Myocyte (in vitro differentiated cells): ENCODE results near the gene PTMA. TPM values are rescaled to one million over a fixed set of nuclear protein-coding genes. Genes with fewer than 3 reads are reported as not detected.
A peak's percentile ranks its signal among the peaks of the same experiment; 100 is the strongest.

Experiments
- DNase-seq: peaks from one replicate; pipeline ENCODE4 v3.0.0-alpha.2; 2012; ENCODE audit warnings: low read depth
- total RNA-seq: library from RNA; depleted of rRNA; stranded (reverse); fragments of >200 nt; gene quantifications from 2 replicates; pipeline ENCODE4 v1.2.3, GENCODE V29; 2014

The PTMA gene
- total RNA-seq, 1 donor from 2014 or later = 313 TPM

DNA sequence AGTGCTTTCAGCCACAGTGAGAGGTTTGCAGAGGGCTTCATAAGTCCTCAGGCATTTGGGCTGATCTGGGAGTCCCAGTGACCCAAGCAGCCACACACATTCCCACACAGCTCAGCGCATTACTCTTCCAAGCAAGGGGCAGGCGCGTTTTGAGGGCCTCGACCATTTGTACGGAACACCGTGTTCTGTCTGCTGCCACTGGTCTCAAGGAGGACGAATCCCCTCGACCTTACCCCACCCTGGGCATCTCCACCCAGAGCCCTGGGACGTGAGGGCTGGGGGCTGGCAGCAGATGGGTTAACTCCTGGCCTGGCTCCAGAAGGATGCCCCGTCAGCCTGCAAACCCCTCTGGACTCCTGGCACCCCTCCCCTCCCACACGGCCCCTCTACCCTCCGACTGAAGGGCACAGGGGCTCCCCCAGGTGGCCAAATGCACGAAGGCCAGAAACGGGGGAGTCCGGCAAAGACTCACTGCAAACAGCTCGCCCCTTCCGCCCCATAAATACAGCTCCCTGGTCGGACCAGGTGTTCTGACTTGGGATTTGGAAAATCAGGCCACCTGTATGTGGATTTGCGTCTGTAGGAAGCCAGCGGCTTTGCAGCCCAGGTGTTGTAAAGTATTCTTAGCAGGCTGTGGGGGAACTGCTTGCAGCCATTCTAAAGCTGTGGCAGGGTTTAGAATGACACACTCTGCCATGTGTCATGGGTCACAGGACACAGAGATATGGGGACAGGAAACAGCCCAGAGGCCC is 33.6 kb upstream of the PTMA start:
- DNase-seq = peak; percentile 91

DNA sequence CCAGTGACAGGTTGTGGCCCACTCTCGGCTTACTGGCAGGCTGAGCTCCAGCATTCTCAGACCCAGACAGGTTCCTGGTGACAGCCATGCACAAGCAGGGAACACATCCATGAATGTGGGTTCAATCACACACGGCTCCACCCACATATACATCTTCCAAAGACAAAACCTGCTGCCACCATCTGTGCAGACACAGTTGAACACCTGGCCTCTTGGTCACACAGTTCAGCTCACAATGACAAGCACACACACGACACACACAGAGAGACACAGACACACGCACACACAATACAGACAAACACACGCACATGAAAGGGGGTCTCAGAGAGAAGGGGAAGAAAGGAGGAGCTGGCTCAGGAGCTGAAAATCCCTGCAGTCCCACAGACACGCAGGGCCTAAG is 32.1 kb upstream of the PTMA start:
- DNase-seq = no peak

DNA sequence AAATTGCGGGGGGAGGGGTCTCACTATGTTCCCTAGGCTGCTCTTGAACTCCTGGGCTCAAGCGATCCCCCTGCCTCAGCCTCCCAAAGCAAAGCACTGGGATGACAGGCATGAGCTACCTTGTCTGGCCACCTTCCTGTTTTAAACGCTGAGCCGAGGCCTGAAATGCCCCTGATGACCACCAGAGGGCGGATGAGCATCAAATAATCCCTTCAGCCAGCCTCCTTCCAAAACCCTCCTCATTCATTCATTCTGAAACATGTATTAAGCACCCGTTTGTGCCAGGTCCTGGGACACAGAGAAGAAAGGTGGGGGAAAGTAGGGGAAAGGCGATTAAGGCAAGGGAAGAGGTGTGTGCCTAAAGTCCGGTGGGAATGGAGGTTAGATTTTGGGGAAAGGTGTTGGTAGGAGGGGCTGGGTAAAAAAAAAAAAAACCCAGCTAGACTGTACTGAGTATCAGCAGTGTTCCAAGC is 30.7 kb upstream of the PTMA start:
- DNase-seq = peak; percentile 88

DNA sequence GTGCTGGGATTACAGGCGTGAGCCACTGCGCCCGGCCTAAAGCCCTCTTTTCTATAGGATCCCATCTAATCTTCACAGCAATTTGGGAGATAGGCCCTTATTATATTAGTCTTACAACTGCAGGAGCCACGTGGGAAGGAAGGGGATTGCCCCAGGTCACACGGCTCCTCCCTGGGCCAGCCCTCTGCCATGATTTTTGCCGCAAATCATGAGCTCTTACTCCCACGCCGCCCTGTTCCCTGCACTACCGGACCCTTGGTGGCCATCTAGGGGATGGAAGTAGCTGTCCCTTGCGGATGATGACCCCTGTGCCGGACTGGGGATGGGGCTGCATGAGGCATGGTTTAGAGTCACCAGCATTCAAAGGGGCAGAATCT is 28.4 kb upstream of the PTMA start:
- no peak for DNase-seq

DNA sequence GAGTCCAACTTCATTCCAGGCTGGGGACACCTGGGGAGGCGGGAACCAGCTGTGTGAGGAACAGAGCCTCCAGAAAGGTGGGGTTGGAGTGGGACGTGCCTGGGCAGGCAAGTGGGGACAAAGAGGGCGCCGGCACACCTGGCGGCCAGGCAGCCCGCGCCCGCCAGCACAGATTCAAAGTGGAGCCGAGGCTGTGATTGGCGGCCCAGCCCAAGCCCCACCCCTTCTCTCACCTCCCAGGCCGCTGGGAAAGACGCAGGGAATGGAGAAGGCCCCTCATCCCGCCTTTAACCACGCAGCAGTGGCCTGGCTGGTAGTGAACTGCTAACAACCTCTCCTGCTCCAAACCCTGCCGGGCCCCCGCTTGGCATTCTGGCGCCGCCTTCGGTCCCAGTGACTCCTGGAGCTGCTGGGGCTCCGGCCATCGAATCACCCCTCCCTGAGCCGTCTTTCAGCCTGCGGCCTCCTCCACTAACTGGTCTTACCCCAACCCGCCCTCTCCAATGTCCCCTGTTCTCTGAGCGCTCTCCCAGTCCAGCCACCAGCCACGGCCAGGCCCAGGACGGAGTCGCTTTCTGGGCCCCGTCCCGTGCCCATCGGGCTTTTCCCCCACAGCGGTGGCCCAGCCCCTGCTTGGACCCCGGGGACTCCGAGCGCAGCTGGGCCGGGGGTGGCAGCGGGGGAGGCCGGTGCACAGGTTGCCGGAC is 27.9 kb upstream of the PTMA start:
- DNase-seq = no peak

DNA sequence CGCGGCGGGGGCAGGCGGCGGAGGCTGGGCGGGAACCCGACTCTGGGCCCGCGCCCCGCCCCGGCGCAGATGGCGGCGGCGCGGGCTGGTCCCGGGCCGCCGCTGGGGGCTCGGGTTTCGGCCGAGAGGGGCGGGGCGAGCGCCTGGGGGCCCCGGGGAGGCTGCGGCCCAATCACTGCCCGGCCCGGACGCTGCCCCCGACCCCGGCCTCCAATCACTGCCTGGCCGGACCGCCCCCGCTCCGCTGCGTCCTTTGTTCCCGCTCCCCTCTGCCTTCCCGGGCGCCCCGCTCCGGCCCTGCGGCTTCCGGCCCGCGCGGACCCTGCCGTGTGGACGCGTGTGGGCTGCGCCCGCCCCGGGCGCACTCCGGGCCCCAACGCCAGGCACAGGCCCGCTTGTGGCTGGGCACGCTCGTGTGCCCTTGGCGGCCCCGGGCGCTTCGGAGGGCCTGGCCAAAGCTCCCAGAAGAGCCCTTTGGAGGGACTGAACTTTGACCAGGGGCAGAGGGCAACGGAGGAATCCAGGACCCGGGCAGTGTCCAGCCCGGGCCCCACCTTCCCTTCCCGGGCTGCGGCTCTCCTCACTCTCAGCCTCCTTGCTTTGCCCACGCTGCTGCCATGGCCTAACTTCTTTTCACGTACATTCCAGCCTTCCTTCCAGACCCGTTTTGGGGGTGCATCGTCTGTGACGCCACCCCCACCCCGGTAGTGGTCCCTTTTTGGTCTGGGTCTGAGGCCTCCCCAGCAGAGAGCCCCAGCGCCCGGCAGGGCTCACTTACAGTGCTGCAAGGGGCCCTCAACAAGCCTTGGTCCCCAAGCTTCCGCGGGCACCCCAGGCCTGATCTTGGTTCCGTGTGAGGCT is 27.1 kb upstream of the PTMA start:
- DNase-seq = peak; percentile 88

DNA sequence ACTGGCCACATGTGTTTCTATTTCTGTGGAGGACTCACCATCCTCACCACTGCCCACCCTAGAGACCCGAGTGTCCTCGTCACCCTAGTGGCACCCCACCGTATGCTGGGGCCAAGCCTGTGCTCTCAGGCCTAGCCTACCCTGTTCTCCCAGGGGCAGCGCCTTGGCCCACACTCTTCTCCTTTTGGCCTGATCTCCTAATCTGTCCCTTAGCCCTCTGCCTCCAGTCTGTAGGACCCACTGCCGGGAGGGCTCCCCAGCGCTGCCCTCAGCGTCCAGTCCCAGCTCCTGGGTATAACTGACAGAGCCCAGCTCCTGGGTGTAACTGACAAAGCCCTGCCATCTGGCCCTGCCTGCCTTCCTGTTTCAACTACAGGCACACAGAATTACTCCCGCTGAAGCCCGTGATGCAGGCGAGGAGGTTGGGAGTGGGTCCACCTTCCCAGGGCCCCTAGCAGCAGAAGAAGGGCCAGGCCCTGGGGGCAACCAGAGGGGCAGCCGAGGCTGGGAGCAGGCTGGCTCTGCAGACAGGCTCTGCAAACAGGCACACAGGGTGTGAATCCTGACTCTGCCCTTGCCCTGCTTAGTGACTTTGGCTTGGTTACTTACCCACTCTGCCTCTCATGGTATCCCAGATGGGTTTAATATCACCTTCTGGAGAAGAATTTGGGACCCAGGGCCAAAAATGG is 25.6 kb upstream of the PTMA start:
- DNase-seq = no peak

DNA sequence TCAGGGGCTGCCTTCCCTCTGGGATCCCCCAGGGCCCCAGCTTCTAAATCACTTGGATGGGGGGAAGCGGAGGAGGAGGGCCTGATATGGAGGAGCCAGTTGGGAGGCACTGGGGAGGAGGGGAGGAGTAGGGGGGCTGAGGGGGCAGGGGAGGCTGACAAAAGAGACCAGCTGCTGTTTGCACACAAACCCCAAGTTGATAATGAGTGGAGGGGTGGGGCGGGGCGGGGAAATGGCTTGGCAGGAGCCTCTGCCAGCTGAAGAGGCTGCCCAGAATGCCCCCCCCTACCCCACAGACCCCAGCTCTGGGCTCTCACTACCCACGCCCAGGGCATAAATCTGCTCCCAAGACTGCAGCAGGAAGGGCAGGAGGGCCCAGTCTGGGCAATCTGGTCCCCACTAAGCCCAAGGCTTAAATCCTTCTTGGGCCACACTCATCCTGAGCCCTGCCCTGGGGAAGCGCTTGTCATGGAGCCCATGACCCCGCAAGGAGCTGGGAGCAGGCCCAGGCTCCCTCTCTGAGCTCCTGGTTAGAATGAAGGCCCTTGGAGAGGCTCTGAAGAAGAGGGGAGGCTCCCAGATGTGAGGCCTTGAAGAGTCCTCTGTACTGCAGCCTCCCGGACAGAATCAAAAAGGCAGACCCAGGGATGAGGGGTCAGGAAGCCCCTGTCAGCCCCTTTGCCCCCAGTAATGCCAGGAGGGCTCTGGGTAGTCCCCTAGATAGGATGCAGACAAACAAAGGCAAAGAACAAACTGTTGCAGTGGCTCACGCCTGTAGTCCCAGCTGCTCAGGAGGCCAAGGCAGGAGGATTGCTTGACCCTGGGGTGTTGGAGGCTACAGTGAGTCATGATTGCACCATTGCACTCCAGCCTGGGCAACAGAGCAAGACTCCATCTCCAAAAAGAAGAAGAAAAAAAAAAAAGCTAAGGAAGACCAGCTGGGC is 24.8 kb upstream of the PTMA start:
- peak; percentile 60 for DNase-seq

DNA sequence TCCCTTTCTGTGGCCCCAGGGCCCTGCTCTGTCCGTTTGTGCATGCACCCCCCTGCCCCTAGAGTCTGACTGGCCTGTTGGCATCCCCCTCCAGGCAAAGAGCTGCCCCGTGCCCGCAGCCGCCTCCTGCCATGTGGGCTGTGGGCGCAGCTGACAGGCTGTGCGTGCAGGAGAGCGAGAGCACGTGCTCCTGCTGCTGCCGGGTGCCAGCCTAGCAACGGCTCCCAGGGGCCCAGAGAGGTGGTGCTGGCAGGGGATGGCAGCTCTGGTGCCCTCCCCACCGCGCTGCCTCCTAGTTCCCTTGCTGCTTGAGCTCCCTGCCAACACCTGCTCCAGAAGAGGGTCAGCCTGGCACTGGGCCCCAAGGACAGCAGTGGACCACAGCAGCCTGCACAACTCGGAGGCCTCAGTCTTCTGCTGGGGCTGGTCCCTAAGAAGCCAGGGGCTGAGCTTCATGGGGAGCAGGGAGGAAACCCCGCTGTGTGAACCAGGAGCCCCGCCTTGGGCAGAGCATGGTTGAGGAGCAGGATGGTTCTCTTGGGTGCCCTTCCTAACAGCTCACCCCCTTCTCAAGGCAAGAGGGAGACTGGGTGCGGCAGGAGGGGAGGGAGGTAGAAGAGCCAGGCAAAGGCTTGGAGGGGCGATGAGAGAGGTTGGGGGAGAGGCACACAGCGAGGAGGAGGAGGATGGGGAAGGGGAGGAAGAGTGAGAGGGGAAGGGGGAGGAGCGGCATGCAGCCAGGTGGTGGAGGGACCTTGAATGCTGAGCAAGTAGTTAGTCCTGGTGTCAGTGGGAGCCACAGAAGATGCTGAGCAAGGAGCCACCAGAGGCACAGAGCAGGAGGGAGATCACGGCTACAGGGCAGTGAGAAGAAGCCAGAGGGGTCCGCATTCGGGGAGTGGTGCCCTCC is 23.8 kb upstream of the PTMA start:
- peak; percentile 66 for DNase-seq

DNA sequence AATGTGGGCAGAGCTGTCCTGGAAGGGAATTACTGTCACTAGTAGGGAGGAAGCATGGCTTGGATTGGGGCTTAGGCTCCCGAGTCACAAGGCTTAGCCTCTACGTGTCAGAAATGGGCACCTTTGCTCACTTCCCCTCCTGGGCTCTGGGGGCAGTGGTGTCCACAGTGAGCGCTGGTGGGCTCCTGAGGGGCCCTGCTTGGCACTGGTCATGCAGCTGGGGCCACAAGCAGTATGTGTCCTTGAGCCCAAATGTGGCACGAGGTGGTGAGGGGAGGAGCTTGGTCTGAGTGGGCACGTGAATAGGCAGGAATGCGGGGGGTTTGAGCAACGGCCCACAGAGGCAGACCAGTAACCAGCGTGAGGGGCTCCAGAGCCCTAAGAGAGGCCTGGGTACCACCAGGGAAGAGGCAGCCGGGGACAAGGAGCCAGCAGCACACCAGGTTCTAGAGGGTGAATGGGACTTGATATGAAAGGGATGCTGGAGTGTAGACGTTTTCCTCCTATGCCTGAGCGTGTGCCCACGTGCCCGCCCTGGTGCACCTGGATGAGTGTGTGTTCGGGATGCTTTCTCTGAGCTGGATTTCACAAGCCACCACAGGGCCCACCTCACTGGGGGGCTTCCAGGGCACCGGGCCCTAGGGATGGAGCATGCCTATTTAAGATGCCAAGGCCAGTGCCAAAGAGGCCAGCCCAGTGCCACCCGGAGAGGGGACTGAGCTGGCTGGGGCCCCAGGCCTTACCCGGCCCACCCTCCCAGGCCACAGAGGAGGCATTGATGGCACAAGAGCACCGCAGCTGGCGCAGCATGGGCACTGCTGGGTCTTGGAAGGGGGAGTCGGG is 22.8 kb upstream of the PTMA start:
- no peak for DNase-seq

DNA sequence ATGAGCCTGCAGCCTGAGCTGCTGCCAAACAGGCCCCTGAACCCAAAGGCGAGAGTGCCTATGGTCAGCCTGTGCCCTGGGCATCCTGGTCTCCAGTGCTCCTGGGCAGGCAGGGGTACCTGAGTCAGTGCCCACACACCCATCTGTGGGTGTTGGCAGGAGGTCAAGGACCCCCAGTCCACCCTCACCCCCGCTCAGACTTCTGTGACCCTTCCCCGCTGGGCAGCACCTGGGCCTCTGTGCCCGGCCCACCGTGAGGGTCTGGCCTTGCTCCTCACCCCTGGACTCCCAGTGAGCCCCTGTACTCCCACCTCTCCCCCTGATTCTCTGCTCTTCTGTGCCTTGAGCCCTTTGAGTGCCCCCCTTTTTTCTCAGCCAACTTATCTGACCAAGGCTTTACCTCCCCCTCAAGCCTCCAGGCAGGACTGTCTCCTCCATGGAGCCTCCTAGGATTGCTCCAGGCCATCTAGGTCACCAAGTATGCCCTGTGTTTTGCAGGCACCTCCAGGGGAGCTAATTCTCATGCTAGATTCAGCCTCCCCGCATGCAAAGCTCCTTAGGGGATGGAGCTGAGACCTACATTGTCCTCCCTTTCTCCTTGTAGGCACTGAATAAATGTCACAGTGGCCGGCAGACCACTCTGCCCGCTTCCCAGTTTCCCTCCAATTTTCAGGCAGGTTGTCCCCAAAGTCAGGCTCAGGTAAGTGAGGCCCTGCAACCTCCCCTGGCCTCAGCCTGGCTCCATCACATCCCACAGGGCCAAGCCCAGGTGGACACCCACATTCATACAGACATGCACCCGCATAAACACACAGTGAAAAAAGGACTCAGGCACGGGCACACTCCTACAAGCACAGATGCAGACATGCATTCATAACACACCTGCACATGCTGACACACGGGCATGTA is 21.9 kb upstream of the PTMA start:
- no peak for DNase-seq

DNA sequence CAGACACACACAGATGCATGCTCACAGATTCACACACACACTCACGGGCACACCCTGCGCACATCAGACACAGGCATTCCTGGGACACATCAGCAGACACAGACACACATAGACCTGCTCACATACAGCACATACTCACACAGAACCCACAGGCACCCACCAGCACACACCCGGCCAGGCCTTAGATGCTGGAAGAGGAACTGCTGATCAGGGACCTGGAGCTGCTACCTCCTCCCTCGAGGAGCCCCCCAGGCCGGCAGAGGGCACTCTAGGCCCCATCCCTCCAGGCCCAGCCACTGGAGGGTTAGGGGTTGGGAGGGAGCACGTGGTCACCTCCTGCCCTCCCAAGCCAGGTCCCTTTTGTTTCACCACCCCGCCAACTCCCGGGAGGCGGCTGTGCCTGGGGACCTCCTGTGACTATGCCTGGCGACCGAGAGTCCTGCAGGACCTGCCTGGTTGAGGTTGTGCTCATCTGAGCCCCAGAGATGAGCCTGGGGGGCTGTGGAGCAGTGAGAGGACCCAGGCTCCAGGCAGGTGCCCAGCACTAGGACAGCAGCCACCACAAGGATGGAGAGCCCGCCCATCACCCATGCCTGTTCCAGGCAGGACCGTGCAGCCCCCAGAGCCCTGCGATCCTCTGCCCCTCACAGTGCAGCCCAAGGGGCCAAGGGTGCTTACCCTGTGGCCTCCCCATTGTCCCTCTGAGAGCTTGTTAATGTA is 21.0 kb upstream of the PTMA start:
- DNase-seq = no peak

DNA sequence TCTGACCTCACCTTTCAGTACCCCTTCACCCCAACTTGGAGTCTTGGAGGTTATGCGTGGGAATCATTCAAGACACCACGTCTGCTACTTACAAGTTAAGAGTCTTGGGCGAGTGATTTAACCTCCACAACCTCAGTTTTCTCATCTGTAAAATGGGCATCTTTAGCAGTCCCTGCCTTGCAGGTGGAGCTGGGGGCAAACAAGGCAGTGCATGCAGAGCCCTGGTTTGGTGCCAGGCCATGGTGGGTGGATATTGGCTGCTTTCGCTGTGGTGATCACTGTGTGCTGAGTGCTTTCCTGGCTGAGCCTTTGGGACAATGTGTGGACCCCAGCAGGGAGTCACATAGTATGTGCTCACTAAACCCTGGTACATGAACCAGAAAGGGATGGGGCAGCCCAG is 20.4 kb upstream of the PTMA start:
- DNase-seq = no peak

DNA sequence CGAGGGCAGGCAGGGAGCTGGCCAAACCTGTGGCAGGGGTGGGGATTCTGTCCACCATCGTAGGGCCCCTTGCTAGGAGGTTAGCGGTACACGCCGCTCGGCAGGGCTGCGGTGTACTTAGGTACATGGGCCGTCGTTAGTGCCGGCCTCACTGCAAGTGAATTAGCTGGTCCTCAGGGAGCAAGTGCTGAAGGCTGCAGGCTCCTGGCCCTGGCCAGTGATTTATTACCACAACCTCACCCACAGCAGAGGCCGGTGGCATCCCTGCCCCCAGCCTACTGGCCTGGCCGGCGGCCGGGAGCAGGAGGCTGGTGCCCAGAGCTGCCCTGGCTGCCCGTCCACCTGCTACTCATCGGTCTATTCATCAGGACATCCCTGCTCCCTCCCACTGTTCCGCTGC is 19.6 kb upstream of the PTMA start:
- DNase-seq = no peak

DNA sequence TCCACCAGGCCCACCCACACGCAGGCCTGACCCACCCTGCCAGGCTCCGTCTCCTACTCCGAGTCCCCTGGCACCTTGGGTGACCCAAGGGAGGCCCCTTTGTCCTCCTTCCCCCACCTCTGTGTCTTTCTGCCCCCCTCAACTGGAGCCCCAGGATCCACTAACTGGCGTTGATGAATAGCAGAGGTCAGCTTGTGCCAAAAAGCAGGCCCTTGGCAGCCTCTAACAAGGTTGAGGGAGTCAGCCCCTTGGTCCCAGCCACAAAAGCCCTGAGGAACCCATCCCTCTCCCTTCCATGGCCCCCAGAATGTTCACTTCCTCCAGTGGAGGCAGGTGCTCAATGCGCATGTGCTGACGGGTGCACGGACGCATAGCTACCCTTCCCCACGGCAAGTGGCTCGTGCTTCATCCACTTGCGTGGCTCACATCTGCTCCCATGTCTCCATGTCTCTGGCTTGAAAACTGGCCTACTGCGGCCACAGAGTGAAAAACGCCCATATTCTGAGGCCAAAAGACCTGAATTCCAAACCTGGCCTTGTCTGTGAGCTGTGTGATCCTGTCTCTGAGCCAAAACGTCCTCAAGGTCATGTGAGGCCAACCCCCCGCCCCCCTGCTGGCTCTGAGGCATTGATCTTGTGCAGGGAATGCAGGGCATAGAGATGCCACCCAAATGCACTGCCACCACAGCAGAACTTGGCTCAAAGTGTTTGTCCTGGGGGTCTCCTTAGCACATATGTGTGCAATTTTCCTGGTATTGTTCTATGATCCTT is 19.0 kb upstream of the PTMA start:
- DNase-seq = no peak
